GM18951 (cell line): ENCODE data around the gene GPR151.

ENCODE experiments used
- POLR2A ChIP-seq: IDR thresholded peaks from 4 replicates; pipeline ENCODE4 v1.6.1; 2011; ENCODE audit warnings: mild to moderate bottlenecking; ENCODE audit not compliant: insufficient read length, insufficient read depth; ENCODE audit errors: extremely low read depth
- in situ Hi-C: fragments of 300-500 bp; cut with MboI; formaldehyde crosslinking; loops from one replicate; pipeline ENCODE4 v1.12.0; 2022; ENCODE audit warnings: low sequenced_read_pairs, mixed read lengths, inconsistent platforms; ENCODE audit not compliant: unreplicated experiment

Gene GPR151

DNA sequence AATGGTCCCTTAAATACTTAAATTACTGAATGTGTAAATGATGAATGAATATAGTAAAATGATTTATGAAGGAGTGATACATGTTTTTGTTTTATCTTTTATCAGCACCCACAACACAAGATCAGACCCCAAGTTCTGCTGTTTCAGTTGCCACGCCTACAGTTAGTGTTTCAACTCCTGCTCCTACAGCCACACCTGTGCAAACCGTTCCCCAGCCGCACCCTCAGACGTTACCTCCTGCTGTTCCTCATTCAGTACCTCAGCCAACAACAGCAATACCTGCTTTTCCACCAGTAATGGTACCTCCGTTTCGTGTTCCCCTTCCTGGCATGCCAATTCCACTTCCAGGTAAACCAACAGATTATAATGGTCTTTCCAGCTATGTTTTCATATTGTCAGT lies 52.5 kb downstream of the GPR151 start:
- in situ Hi-C loops = no loop called here

More for the DNA sequence above, 52.5 kb downstream of the GPR151 start:
- TF ChIP-seq POLR2A = no peak
